HepG2 (cell line): ENCODE measurements around the gene TFB1M. TPM values are rescaled to one million over a fixed set of nuclear protein-coding genes. Genes with fewer than 3 reads are reported as not detected.

Experiments
- CBX2 ChIP-seq, 2 experiments: fragments of 200-600 bp in 1 of 2; sonication (generic); formaldehyde crosslinking in 1 of 2; IDR thresholded peaks; 2 replicates each; pipeline versions ENCODE4 v1.7.0 to v1.8.1; 2018 to 2022; ENCODE audit warnings: low read depth in 2 of 2, low read length in 1 of 2, mild to moderate bottlenecking in 1 of 2, missing genetic modification reagents in 1 of 2
- FOXK1 ChIP-seq: sonication (generic); formaldehyde crosslinking; IDR thresholded peaks from 2 replicates; pipeline ENCODE4 v1.4.0; 2020; ENCODE audit warnings: low read depth, missing genetic modification reagents, borderline replicate concordance
- GATAD1 ChIP-seq: IDR thresholded peaks from 2 replicates; pipeline ENCODE4 v1.6.1; 2016; ENCODE audit warnings: missing genetic modification reagents, missing compliant biosample characterization
- HIVEP1 ChIP-seq: sonication (generic); formaldehyde crosslinking; IDR thresholded peaks from 2 replicates; pipeline ENCODE4 v1.4.0; 2020; ENCODE audit warnings: mild to moderate bottlenecking, missing genetic modification reagents
- HMGXB4 ChIP-seq, 2 experiments: sonication (generic) in 1 of 2; formaldehyde crosslinking in 1 of 2; IDR thresholded peaks; 2 replicates each; pipeline versions ENCODE4 v1.4.0 to v1.6.1; 2018 to 2020; ENCODE audit warnings: missing genetic modification reagents in 2 of 2, borderline replicate concordance in 1 of 2, low read depth in 1 of 2, mild to moderate bottlenecking in 1 of 2, missing biosample characterization in 1 of 2
- HNF1A ChIP-seq, 2 experiments: sonication (generic) in 1 of 2; formaldehyde crosslinking in 1 of 2; IDR thresholded peaks; 2 replicates each; pipeline versions ENCODE4 v1.4.0 to v1.6.1; 2016 to 2020; ENCODE audit warnings: borderline replicate concordance in 1 of 2, low read depth in 1 of 2, mild to moderate bottlenecking in 1 of 2, missing genetic modification reagents in 1 of 2
- HNRNPL ChIP-seq: fragments of 200-400 bp; formaldehyde crosslinking; IDR thresholded peaks from 2 replicates; pipeline ENCODE4 v1.6.1; 2017; ENCODE audit warnings: mild to moderate bottlenecking, low read depth, low read length
- KDM2A ChIP-seq: sonication (generic); formaldehyde crosslinking; IDR thresholded peaks from 2 replicates; pipeline ENCODE4 v1.4.0; 2020; ENCODE audit warnings: low read depth, missing genetic modification reagents, borderline replicate concordance
- MAFG ChIP-seq: sonication (generic); formaldehyde crosslinking; IDR thresholded peaks from 2 replicates; pipeline ENCODE4 v1.5.1; 2020; ENCODE audit warnings: mild to moderate bottlenecking, missing genetic modification reagents
- MLXIP ChIP-seq: sonication (generic); formaldehyde crosslinking; IDR thresholded peaks from 2 replicates; pipeline ENCODE4 v1.9.0; 2021; ENCODE audit warnings: missing genetic modification reagents, borderline replicate concordance
- TEAD3 ChIP-seq: optimal IDR thresholded peaks from 2 replicates; pipeline ENCODE3; 2016; ENCODE audit warnings: borderline replicate concordance
- TRAFD1 ChIP-seq: sonication (generic); formaldehyde crosslinking; IDR thresholded peaks from 2 replicates; pipeline ENCODE4 v1.5.1; 2020; ENCODE audit warnings: missing genetic modification reagents, mild to moderate bottlenecking, borderline replicate concordance
- XBP1 ChIP-seq: sonication (generic); formaldehyde crosslinking; IDR thresholded peaks from 2 replicates; pipeline ENCODE4 v1.5.0; 2020; ENCODE audit warnings: missing genetic modification reagents
- ZNF121 ChIP-seq: sonication (generic); formaldehyde crosslinking; IDR thresholded peaks from 2 replicates; pipeline ENCODE4 v1.5.0; 2020; ENCODE audit warnings: mild to moderate bottlenecking, missing genetic modification reagents
- ZNF557 ChIP-seq: sonication (generic); formaldehyde crosslinking; IDR thresholded peaks from 2 replicates; pipeline ENCODE4 v1.4.0; 2020; ENCODE audit warnings: missing genetic modification reagents
- ZNF883 ChIP-seq: sonication (generic); formaldehyde crosslinking; IDR thresholded peaks from 2 replicates; pipeline ENCODE4 v1.5.1; 2020; ENCODE audit warnings: mild to moderate bottlenecking, missing genetic modification reagents; ENCODE audit errors: not compliant biosample characterization
- polyA plus RNA-seq, 8 experiments: library from polyadenylated mRNA; depleted of rRNA in 3 of 8; stranded (reverse) in 7 of 8; unstranded in 1 of 8; fragments of >200 nt; fragmentation: Illumina TruSeq in 4 of 8; extraction: Trizol in 4 of 8; gene quantifications; 2 replicates each; pipeline versions ENCODE4 v1.2.1 to v1.2.3, GENCODE V29; 2011 to 2016; ENCODE audit warnings: low read depth in 4 of 8, missing spikeins in 1 of 8, mixed read lengths in 1 of 8; ENCODE audit not compliant: insufficient read depth in 1 of 8
- total RNA-seq, 5 experiments: library from RNA; depleted of rRNA; stranded (reverse); fragments of >200 nt; fragmentation: Illumina TruSeq; extraction: Trizol; gene quantifications; 2 replicates each; pipeline ENCODE4 v1.2.3, GENCODE V29; 2016; ENCODE audit warnings: low read depth in 1 of 5

Gene TFB1M
- total and polyA plus RNA-seq, 2 of the 13 experiments (the other 11 are each of a cell fraction or from before 2014, with no cell fraction given) = 91.4 to 122 TPM

- TF ChIP-seq HNF1A (IDR thresholded peaks at IDR 0.05; ENCODE audit: low read depth) (peak; percentile 93), HNF1A (CRISPR knock-in tag; IDR thresholded peaks at IDR 0.05; ENCODE audit: borderline replicate concordance) (peak; percentile 94; the same call in 1 of the 2 replicates), ZNF557 (CRISPR knock-in tag) (no peak), CBX2 (IDR thresholded peaks at IDR 0.05; ENCODE audit: low read depth, low read length) (no peak), CBX2 (CRISPR knock-in tag; IDR thresholded peaks at IDR 0.05; ENCODE audit: low read depth) (no peak), XBP1 (no peak), HIVEP1 (CRISPR knock-in tag) (no peak), TEAD3 (CRISPR knock-in tag) (peak; percentile 97), HNRNPL (no peak), KDM2A (CRISPR knock-in tag) (peak; percentile 53), TRAFD1 (CRISPR knock-in tag) (0 out of 2 replicates have a peak, but pooled peaks have one; percentile 9), GATAD1 (CRISPR knock-in tag) (peak; percentile 53), FOXK1 (CRISPR knock-in tag) (peak; percentile 87; the same call in 1 of the 2 replicates), MLXIP (CRISPR knock-in tag) (no peak; the same call in 1 of the 2 replicates), ZNF883 (CRISPR knock-in tag) (peak; percentile 55), HMGXB4 (CRISPR knock-in tag; IDR thresholded peaks at IDR 0.05; ENCODE audit: borderline replicate concordance in 1 of 2, low read depth in 1 of 2) (peak; percentile 50 to 93), ZNF121 (CRISPR knock-in tag) (no peak), MAFG (no peak)
These were observed 14.5 kb upstream of the TFB1M start (continued) for GRCh38 chr6:155328539-155329459.
